GM12891 (cell line): ENCODE results near the gene ERLEC1.

Experiments
- POLR2A ChIP-seq: IDR thresholded peaks from 2 replicates; pipeline ENCODE4 v1.6.1; 2011; ENCODE audit warnings: low read depth, low read length, control low read depth
- POLR2AphosphoS5 ChIP-seq: IDR thresholded peaks from 2 replicates; pipeline ENCODE4 v1.6.1; 2011; ENCODE audit warnings: low read depth, low read length, control low read depth
- POU2F2 ChIP-seq: IDR thresholded peaks from 2 replicates; pipeline ENCODE4 v1.6.1; 2011; ENCODE audit warnings: low read depth, mild to moderate bottlenecking, control low read depth, low read length, moderate library complexity
- SPI1 ChIP-seq: IDR thresholded peaks from 2 replicates; pipeline ENCODE4 v1.6.1; 2011; ENCODE audit warnings: low read depth, low read length, control low read depth
- TAF1 ChIP-seq: IDR thresholded peaks from 2 replicates; pipeline ENCODE4 v1.6.1; 2011; ENCODE audit warnings: low read depth, low read length, control low read depth

DNA sequence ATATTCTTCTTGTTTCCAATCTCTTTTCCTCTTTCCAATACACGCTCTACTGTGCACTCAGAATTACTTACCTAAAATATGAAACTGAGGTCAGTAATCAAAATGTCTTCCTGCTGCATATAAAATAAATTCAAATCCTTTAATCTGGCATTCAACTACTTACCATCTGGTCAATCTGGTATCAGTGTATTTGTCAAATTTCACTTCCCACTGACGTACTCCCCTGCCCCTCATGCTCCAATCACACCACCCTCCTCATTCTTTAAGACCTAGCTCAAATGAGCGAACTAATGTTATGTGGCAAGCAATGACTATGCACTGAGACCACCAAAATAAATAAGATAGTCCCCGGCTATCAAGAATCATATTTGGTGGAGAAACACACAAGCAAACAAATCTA lies 6.8 kb upstream of the ERLEC1 start:
- no peak for TF ChIP-seq POLR2A
- no peak for TF ChIP-seq TAF1
- no peak for TF ChIP-seq SPI1
- no peak for TF ChIP-seq POLR2AphosphoS5
- TF ChIP-seq POU2F2, result no peak
